ENCODE data around the gene TMCC3.
"Not testable (repeated sequence)": the region's sequence is repeated elsewhere in the genome, so short reads cannot be mapped to it uniquely, and the experiment has no call there.

The TMCC3 gene

GRCh38 chr12:94636462-94637085 is 13.8 kb downstream of the TMCC3 start:
- DNase-seq (ENCODE audit: low read depth, low spot score): no peak

- no peak for DNase-seq (ENCODE audit: low read depth, low spot score)
Observed at GRCh38 chr12:94634717-94635116, 15.6 kb downstream of the TMCC3 start.

DNA sequence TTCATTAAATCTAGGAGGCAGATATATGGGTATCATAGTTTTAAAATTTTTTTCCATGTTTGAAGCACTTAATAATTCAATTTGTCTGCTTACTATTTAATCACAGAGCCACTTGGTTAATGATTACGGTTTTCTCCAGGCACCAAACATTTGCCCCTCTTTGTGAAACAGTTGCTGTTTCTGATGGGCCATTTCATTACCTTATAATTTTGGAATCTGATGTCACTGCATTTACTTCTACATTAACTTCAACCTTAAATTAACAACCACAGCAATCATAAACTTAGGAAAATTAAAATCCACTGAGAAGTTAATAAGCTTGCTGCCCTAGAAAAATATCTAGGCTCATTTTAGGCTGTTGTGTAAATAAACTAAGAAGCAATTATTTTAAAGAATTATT is 17.0 kb downstream of the TMCC3 start:
- DNase-seq (ENCODE audit: low read depth, low spot score): no peak

- no peak for DNase-seq (ENCODE audit: low read depth, low spot score)
Observed at GRCh38 chr12:94631058-94631457, 19.3 kb downstream of the TMCC3 start.

DNA sequence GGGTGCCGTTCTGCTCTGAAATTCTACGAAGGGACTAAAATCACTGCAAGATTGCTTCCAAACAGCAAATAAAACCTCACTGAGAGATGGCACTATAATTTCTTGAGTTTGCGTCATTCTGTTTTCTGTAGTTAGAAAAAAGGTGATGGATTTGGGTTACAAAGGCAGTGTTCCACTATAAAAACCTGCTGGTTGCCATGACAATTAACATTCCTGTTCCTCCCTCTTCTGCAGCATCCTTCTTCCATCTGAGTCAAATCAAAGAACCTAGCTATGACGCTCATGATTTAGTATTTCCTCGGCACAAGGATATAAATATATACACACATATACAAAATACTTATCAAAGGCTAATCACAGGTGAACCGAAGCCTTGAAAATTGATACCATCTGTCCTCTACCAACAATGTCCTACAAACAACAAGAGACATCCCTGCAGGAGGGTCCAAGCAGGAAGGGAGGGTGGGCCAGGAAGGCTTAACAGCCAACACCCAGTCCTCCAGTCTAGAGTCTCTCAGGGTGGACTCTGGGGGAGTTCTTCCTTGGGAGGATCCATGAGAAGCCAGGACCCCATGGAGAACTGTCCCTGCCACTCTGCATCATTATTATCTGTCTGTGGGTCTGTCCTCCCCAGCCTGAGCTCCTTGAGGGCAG is 21.4 kb downstream of the TMCC3 start:
- DNase-seq (ENCODE audit: low read depth, low spot score): no peak

DNA sequence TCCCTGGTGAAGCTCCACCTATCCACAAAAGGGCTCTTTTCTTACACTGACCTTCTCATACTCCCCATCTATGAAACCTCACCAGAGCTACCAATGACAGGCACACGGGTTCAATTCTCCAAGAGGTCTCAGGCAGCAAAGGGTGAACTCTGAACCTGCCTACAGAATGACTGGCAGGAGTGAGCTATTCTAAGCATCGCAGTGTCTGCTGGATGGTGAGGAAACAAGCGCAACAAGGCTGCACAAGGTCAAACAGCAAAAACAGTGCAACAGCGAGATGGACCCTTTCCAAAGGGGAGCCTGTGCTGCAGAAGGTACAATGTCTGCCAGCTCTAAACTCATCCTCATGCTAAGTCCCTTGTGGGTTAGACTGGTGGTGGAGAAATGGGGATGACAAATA is 22.0 kb downstream of the TMCC3 start:
- DNase-seq (ENCODE audit: low read depth, low spot score): no peak

DNA sequence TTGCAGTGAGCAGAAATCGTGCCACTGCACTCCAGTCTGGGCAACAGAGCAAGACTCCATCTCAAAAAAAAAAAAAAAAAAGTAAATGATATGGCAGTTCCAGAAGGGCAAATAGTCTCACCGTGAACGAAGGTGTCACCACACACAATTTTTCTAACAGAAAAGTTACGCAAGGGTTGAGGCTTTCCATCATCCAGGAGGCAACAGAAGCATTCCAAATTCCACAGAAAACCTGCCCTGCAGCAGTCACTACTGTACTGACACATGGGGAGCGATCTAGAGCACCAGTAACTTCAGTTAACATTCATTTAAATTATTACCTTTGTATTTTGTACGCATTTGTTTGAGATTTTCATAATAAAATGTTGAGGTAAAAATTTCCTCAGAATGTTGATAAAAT is 24.8 kb downstream of the TMCC3 start:
- no peak for DNase-seq (ENCODE audit: low read depth, low spot score)

- no peak for DNase-seq (ENCODE audit: low read depth, low spot score)
Observed at GRCh38 chr12:94623161-94623920, 27.0 kb downstream of the TMCC3 start.

DNA sequence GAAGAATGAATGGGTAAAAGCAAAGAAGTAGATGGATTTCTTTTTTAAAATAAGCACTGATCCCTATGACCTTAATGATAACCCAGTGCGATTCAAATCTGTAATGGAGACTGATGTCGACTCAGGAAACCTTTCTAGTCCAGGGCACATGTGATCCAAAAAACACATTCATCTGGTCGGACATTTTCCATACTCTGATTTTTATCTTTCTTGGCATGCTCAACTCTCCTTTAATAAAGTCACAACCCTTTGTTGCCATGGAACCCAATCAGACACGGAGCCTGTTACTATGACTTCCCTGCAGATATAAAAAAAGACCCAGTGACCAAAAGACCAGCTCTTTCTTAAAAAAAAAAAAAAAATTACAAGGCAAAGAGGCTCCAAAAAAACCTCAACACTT is 27.9 kb downstream of the TMCC3 start:
- DNase-seq (ENCODE audit: low read depth, low spot score): no peak

DNA sequence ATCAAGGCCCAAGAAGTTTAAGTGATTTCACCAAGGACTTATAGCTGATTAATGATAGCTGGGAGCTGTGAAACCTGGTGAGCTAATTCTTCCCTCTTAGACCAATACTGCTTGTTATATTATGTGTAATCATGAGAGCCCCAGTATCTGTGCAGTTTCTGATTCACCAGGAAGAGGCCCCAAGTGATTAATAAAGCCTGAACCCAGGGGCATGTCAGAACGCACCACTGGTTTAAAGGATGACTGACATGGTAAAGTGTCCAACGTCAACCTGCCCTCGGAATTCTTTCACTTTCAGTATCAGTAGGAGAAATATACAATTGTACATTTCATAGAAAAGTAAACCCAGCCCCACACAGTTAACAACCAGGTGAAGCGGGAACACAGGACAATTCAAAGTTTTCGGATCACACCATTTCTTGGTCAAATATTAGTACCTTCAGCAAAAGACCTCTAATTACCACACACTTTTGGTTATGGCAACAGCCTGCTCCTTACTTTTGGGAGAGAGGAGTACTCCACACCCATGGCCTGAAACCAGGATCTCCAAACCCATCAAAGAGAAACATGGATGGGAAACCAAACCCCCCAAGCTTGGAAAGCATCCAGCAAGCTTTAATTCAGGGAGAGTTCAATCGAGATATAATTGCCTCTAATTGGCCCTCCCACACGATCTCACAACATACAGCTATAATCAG is 28.5 kb downstream of the TMCC3 start:
- DNase-seq (ENCODE audit: low read depth, low spot score): no peak

DNA sequence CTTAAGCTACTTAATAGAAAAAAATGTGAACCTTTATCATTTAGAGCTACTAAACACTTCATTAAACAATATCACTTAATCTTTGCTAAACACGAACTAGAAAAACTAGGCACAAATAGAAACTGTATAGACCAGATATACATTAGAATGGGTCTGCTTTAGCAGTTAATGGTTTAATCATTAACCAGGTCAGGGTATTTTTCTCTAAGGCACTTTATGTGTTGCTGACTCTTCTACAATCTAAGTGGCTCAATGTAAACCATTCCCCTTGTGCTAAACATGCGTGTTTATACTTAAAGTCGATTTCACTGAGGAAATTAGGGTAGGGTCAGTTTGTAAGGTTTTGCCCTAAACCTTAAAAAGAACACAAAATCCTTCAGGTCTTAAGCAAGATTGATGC is 29.7 kb downstream of the TMCC3 start:
- DNase-seq (ENCODE audit: low read depth, low spot score): no peak

DNA sequence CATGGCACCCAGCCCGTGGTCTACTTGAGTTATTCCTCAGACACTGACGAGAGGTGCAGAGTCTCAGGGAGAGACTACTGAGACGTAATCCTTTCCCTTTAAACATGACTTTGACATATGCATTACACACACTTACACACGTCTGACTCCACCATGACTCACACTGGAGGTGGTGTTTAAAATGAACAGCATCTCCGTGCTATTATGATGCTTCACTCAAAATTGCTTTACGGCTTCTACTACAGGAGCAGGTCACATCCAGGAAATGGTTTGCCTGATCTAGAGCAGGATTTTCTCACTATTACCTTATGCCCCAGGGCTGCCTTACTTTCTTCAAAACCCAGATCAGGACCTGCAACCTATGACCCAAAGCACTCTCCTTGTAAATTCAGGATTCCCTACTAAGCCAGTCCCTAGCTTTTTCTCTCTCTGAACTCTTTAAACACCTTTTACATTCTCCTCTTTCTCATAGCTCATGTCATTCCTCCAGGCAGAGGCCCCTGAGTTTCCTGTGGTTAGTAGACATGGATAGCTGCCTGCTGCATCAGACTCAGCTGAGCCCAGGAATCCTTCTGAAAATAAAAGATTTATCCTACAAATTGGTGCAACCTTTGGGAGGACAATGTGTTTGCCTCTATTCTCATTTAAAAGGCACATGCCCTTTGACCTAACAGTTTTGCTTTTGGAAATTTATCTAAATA is 31.2 kb downstream of the TMCC3 start:
- DNase-seq (ENCODE audit: low read depth, low spot score): no peak

GRCh38 chr12:94617101-94617500 is 33.3 kb downstream of the TMCC3 start:
- no peak for DNase-seq (ENCODE audit: low read depth, low spot score)

DNA sequence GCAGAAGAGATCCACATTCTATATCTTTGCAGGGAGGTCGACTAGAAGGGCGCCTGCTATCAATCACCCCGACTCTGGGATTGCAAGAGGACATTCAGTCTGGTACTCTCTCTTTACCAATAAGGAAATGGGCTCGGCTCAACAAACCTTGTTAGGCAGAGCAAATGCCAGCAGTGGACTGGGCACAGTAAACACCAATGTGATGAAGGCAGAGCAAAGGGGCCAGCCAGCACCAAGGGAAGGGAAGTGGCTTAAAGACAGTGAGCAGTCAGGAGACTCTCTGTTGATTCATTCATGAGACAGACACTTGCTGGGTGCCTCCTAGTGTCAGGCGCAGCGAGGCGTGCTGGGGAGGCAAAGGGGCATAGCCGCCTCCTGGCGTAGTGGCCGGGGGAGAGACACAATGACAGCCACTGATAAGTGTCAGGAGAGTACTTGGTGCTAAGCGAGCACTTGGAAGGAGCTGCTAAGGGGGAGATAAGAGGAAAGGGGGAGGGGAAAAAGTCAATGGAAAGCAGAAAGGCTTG is 34.1 kb downstream of the TMCC3 start:
- DNase-seq (ENCODE audit: low read depth, low spot score): no peak

GRCh38 chr12:94615260-94616181 is 34.8 kb downstream of the TMCC3 start:
- DNase-seq (ENCODE audit: low read depth, low spot score): no peak

GRCh38 chr12:94614288-94614721 is 36.1 kb downstream of the TMCC3 start:
- DNase-seq (ENCODE audit: low read depth, low spot score): no peak

DNA sequence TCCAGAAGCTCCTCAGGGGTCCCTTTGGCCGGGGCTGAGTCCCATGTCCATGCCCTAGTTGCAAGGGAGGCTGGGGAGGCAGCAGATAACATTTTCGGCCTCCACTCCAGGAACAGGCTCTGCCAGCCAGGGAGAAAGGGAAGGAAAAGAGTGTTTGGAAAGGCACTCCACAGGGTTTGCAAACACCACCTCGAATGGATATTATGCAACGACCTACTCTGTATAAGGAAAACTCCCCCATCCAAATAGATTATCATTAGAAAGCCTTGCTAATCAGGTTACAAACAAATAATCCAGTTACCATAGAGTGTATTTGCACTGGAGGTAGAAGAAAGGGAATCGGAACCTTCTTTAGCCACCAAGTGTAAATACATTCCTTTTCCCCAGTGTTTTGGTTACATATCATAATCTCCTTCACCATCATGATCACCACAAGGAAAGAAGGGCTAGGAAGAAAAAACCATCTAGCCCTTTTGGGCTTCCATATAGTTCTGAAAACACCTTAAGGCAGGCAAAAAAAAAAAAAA is 40.4 kb downstream of the TMCC3 start:
- no peak for DNase-seq (ENCODE audit: low read depth, low spot score)

GRCh38 chr12:94606810-94607209 is 43.5 kb downstream of the TMCC3 start:
- not testable (repeated sequence) for DNase-seq (ENCODE audit: low read depth, low spot score)

GRCh38 chr12:94604366-94604698 is 46.0 kb downstream of the TMCC3 start:
- no peak for DNase-seq (ENCODE audit: low read depth, low spot score)

Measured in smooth muscle cell of the brain vasculature (primary cell).